ENCODE data around the gene ANKS3.

GRCh38 chr16:4682616-4683254, 51.3 kb downstream of the ANKS3 start:
- TF ChIP-seq TCF7L2 (IDR thresholded peaks at IDR 0.05; ENCODE audit: borderline replicate concordance, extremely low read depth, insufficient read depth, insufficient read length) (no peak), POLR2AphosphoS5 (IDR thresholded peaks at IDR 0.05; ENCODE audit: low read depth, low read length) (no peak), ZNF274 (IDR thresholded peaks at IDR 0.05; ENCODE audit: low read depth, low read length) (no peak), POLR2A (IDR thresholded peaks at IDR 0.05; ENCODE audit: borderline replicate concordance, extremely low read depth, insufficient read depth, insufficient read length) (no peak), EZH2 (IDR thresholded peaks at IDR 0.05) (no peak), ZBTB33 (IDR thresholded peaks at IDR 0.05; ENCODE audit: extremely low read depth, insufficient replicate concordance, low read length) (no peak), CTCF (IDR thresholded peaks at IDR 0.05 in 2 of 3, conservative IDR thresholded peaks at IDR 0.05 in 1 of 3; ENCODE audit: borderline replicate concordance in 1 of 3, insufficient read depth in 1 of 3, low read depth in 2 of 3, low read length in 2 of 3) (peak; percentile 20 to 60 (median 59); a peak in 4 of 6 replicates), CEBPB (IDR thresholded peaks at IDR 0.05; ENCODE audit: low read depth) (no peak), RAD21 (IDR thresholded peaks at IDR 0.05; ENCODE audit: low read depth) (0 out of 2 replicates have a peak, but pooled peaks have one; percentile 28), EZH2phosphoT487 (IDR thresholded peaks at IDR 0.05; ENCODE audit: borderline replicate concordance) (no peak), SP1 (IDR thresholded peaks at IDR 0.05; ENCODE audit: low read depth) (no peak)
